ENCODE measurements around the gene FAM181A. TPM values are rescaled to one million over a fixed set of nuclear protein-coding genes. Genes with fewer than 3 reads are reported as not detected.

Gene FAM181A
- total RNA-seq, 1 experiment from 2014 or later, result not detected

GRCh38 chr14:93936926-93937325 is 9.8 kb downstream of the FAM181A start:
- Histone ChIP-seq H3K27me3 (ENCODE audit: insufficient read depth, low read length) (peaks cover 5% of the 10 kb centered on the region; the same call in 1 of the 2 replicates), H2BK12ac (ENCODE audit: insufficient read length, low read depth, low read length) (no peak overlapping the region), H3K79me1 (ENCODE audit: insufficient read depth, low read depth, low read length, poor library complexity, severe bottlenecking) (no peaks in the 10 kb centered on the region), H2BK120ac (ENCODE audit: low read depth, low read length, poor library complexity, severe bottlenecking) (no peak overlapping the region), H3K23me2 (ENCODE audit: insufficient read length, low read depth, low read length, poor library complexity, severe bottlenecking) (no peaks in the 10 kb centered on the region), H2BK15ac (ENCODE audit: low read depth, low read length) (no peak overlapping the region), H3K79me2 (ENCODE audit: insufficient read depth, low read length) (no peaks in the 10 kb centered on the region), H3K9me3 (ENCODE audit: control insufficient read depth, low read depth, low read length) (no peaks in the 10 kb centered on the region), H3K14ac (ENCODE audit: insufficient read depth, low read length) (no peak overlapping the region), H2AFZ (ENCODE audit: low read length) (no peak overlapping the region), H2BK5ac (ENCODE audit: insufficient read length, low read length) (no peak overlapping the region), H3K23ac (ENCODE audit: insufficient read length, low read depth, low read length) (no peak overlapping the region), H3K4ac (ENCODE audit: low read depth, low read length) (no peak overlapping the region), H3K18ac (ENCODE audit: insufficient read length, low read depth, low read length) (no peak overlapping the region), H3K4me2 (ENCODE audit: insufficient read depth, insufficient read length, low read length) (no peak overlapping the region), H3K27ac (ENCODE audit: insufficient read length, low read depth, low read length) (no peak overlapping the region), H4K5ac (ENCODE audit: insufficient read length, low read depth, low read length) (no peak overlapping the region), H2BK20ac (ENCODE audit: low read depth, low read length, poor library complexity, severe bottlenecking) (no peak overlapping the region), H3T11ph (ENCODE audit: low read length) (no peak overlapping the region), H3K9ac (ENCODE audit: extremely low read depth, insufficient read length, low read length) (no peak overlapping the region), H4K20me1 (ENCODE audit: control insufficient read depth, insufficient read depth, insufficient read length) (no peaks in the 10 kb centered on the region), H3K56ac (ENCODE audit: insufficient read length, low read depth, low read length) (no peak overlapping the region), H4K91ac (ENCODE audit: insufficient read length, low read depth, low read length) (no peak overlapping the region), H2AK5ac (ENCODE audit: insufficient read length, low read length) (no peak overlapping the region), H4K8ac (replicated peaks; ENCODE audit: insufficient read length, low read depth, low read length) (no peak overlapping the region), H3K4me1 (ENCODE audit: insufficient read depth, low read length) (no peaks in the 10 kb centered on the region; the same call in 1 of the 2 replicates)
- DNase-seq, result no peak
- H3K9me3 Mint-ChIP-seq, result no peaks in the 10 kb centered on the region
- peaks cover 39% of the 10 kb centered on the region for H3K27me3 Mint-ChIP-seq (ENCODE audit: low read depth)
- no CpG with 5 or more reads among the region's 6 CpGs for WGBS (ENCODE audit: extremely low coverage, insufficient read length, low lambda C conversion rate)
- no peaks in the 10 kb centered on the region; a peak in 1 of 7 replicates for H3K36me3 Mint-ChIP-seq (ENCODE audit: insufficient read depth in 1 of 3, low read depth in 3 of 3)
- H3K4me3 Mint-ChIP-seq, result no peak overlapping the region
- H3K4me1 Mint-ChIP-seq, result peaks cover 12 to 17% of the 10 kb centered on the region in 2 experiments
- TF ChIP-seq CTCF (conservative IDR thresholded peaks at IDR 0.05), result no peak
- no peak overlapping the region for H3K27ac Mint-ChIP-seq

Measured in H9 (cell line).